Measurements from ENCODE around the gene DENND2D. TPM values are rescaled to one million over a fixed set of nuclear protein-coding genes. Genes with fewer than 3 reads are reported as not detected.
A peak's percentile ranks its signal among the peaks of the same experiment; 100 is the strongest.

Gene DENND2D
- total RNA-seq, 1 donor from 2014 or later, result 78.2 TPM

DNA sequence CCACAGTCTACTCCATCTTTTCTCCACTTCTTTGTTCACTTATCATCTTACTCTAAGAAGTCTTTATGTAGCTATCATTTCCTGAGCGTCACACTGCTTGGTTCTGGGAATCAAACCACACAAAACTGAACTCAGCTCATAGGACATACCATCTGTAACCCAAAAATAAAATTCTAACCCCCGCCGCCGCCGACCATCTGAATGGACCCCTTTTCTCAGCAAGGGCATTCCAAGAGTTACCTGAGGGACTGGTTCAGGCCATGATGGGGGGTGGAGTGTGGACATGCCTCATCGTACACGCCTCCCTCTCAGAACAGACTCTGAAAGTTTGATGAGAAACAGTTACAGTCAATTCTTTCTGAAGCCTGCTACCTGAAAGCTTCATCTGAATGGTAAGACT, 14.4 kb upstream of the DENND2D start:
- Histone ChIP-seq H3K4me3 (no peak overlapping the region), H3K9me3 (no peaks in the 10 kb centered on the region), H3K4me1 (peaks cover 22% of the 10 kb centered on the region), H3K36me3 (no peaks in the 10 kb centered on the region), H3K27ac (no peak overlapping the region), H3K27me3 (no peaks in the 10 kb centered on the region)
- no peak for DNase-seq
- intact Hi-C loops (cut with DNase I), result no loop called here
- ATAC-seq, result no peak
- TF ChIP-seq, protein P1, sequence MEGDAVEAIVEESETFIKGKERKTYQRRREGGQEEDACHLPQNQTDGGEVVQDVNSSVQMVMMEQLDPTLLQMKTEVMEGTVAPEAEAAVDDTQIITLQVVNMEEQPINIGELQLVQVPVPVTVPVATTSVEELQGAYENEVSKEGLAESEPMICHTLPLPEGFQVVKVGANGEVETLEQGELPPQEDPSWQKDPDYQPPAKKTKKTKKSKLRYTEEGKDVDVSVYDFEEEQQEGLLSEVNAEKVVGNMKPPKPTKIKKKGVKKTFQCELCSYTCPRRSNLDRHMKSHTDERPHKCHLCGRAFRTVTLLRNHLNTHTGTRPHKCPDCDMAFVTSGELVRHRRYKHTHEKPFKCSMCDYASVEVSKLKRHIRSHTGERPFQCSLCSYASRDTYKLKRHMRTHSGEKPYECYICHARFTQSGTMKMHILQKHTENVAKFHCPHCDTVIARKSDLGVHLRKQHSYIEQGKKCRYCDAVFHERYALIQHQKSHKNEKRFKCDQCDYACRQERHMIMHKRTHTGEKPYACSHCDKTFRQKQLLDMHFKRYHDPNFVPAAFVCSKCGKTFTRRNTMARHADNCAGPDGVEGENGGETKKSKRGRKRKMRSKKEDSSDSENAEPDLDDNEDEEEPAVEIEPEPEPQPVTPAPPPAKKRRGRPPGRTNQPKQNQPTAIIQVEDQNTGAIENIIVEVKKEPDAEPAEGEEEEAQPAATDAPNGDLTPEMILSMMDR (IDR thresholded peaks at IDR 0.05), result no peak

DNA sequence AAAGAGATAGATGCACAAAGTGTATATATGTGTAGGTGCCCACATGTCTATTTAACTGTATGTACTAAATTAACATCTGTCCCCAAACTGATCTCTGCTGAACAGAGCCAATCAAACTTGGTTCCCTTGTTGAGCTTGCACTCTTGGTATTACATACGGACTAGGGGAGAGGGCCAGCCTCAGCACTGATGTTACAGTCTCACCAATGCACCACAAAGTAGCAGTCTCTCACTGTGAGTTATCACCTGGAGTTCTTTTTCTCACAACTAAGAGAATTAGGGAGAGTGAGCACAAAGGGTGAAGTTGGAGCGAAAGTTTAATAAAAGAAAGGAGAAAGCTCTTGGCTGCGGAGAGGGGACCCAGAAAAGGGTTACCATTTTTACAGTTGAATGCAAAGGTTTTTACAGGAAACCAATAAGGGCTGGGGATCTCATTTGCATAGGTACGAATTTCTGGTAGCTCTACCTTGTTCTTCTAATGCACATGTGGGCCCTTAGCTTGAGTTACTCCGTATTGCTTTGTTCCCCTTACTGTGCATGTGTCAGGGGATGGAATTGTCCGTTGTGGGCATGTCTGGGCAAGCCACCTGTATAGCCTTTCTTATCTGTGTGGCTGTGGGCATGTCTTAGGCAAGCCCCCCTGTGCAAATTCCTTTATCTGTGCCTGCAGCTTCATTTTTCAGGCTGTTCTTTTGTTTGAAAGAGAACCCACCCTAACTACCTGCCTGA, 13.8 kb upstream of the DENND2D start:
- Histone ChIP-seq H3K4me3 (no peak overlapping the region), H3K9me3 (no peaks in the 10 kb centered on the region), H3K27ac (no peak overlapping the region), H3K36me3 (no peaks in the 10 kb centered on the region), H3K4me1 (peaks cover 22% of the 10 kb centered on the region), H3K27me3 (no peaks in the 10 kb centered on the region)
- no peak for DNase-seq
- no peak for ATAC-seq
- TF ChIP-seq, protein P1 (IDR thresholded peaks at IDR 0.05), result no peak
- intact Hi-C loops (cut with DNase I), result no loop called here

DNA sequence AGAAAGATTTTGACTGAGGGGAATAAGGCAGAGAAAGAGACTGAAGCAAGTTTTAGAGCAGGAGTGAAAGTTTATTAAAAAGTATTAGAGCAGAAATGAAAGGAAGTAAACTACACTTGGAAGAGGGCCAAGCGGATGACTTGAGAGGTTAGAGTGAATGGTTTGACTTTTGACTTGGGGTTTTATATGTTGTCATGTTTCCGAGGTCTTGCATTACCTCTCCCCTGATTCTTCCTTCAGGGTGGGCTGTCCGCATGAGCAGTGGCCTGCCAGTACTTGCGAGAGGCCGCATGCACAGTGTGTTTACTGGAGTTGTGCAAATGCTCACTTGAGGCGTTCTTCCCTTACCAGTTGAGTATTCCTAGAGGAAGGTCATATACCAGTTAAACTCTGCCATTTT, 13.0 kb upstream of the DENND2D start:
- Histone ChIP-seq H3K36me3 (no peaks in the 10 kb centered on the region), H3K27ac (no peak overlapping the region), H3K4me3 (no peak overlapping the region), H3K9me3 (no peaks in the 10 kb centered on the region), H3K27me3 (no peaks in the 10 kb centered on the region), H3K4me1 (peaks cover 19% of the 10 kb centered on the region)
- DNase-seq (no peak), ATAC-seq (peak; percentile 69)
- intact Hi-C loops (cut with DNase I), result no loop called here
- TF ChIP-seq, protein P1 (IDR thresholded peaks at IDR 0.05), result no peak

DNA sequence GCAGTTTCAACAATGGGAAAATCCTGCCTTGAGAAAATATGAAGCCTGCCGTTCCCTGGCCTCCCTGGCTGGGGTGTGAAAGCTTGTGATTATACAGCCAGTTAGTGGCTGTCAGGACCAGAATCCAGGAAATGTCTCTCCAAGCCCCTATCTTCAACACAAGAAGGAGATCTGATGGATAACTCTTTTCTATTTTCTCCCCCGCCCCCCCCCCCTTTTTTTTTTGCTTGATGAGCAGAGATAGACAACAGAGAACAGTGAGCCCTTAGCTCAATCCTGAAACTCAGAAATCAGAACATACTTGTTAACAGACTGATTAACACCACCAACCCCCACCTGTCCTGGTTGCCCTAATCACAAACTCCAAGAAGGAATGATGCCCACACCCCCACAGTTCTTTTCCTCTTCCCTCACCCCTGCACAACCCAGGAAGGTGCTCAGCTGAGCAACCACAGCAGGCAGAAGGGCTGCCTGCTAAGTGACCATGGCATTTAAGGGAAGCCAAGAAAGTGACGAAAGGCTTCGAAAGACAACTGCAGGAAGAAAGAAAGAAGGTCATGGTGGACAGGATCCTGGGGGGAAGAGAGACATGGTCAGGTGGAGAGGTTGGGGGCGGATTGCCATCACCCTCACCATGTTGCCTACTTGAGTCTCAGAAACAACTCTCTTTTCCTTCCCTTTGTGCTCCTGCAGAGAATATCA, 12.3 kb upstream of the DENND2D start:
- DNase-seq, result no peak
- intact Hi-C loops (cut with DNase I), result no loop called here
- no peak overlapping the region for H3K4me3 ChIP-seq
- TF ChIP-seq, protein P1 (IDR thresholded peaks at IDR 0.05), result no peak
- H3K27ac ChIP-seq, result no peak overlapping the region
- peaks cover 19% of the 10 kb centered on the region for H3K4me1 ChIP-seq
- no peaks in the 10 kb centered on the region for H3K9me3 ChIP-seq
- no peaks in the 10 kb centered on the region for H3K36me3 ChIP-seq
- peak; percentile 62 for ATAC-seq
- H3K27me3 ChIP-seq, result no peaks in the 10 kb centered on the region

DNA sequence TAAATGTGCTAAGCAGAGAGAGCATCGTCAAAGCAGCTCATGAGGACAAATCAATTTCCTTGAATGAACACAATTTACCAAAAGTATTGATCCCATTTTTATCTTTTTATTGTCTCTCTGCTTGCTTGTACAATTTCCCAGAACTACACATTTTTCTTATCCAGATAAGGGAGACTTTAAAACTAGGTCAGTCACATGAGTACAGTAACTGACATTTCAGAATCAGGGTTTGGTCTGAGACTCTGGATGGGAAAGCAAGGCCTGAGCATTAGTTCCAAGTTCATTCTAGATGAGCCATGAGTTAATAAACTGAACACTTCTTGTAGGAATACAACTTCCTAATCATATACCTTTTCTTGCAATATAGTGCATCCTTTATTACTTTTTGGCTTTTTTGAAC, 11.5 kb upstream of the DENND2D start:
- DNase-seq, result no peak
- no peaks in the 10 kb centered on the region for H3K9me3 ChIP-seq
- ATAC-seq, result no peak
- H3K4me1 ChIP-seq, result peaks cover 19% of the 10 kb centered on the region
- intact Hi-C loops (cut with DNase I), result no loop called here
- no peak overlapping the region for H3K4me3 ChIP-seq
- H3K27me3 ChIP-seq, result no peaks in the 10 kb centered on the region
- no peak overlapping the region for H3K27ac ChIP-seq
- TF ChIP-seq, protein P1 (IDR thresholded peaks at IDR 0.05), result no peak
- no peaks in the 10 kb centered on the region for H3K36me3 ChIP-seq

All from upper lobe of right lung (tissue), 1 donor.